Kasumi-1 (cell line): ENCODE results near the gene GALE.
"Not testable (repeated sequence)": the region's sequence is repeated elsewhere in the genome, so short reads cannot be mapped to it uniquely, and the experiment has no call there.

Source experiments
- DNase-seq, 2 experiments: peaks; one replicate each; lab custom pipeline; 2025; lab: John Stamatoyannopoulos, UW

GALE gene

GRCh38 chr1:23800400-23801337 lies at the start of gene GALE:
GALE (minus strand) TSS chr1:23800754; CDS start chr1:23799007, 1,747 bp downstream.
- DNase-seq: peak; percentile 81 to 93

GRCh38 chr1:23848673-23849616 lies 48.4 kb upstream of the GALE start:
- no peak for DNase-seq

- not testable (repeated sequence) for DNase-seq
Observed at GRCh38 chr1:23847482-23848095, 47.0 kb upstream of the GALE start.

GRCh38 chr1:23845163-23845562 lies 44.6 kb upstream of the GALE start:
- DNase-seq: no peak

GRCh38 chr1:23843644-23844043 lies 43.1 kb upstream of the GALE start:
- DNase-seq: no peak

GRCh38 chr1:23838401-23838866 lies 37.9 kb upstream of the GALE start:
- DNase-seq: peak; percentile 66 to 67

- DNase-seq: no peak
Observed at GRCh38 chr1:23837908-23838307, 37.4 kb upstream of the GALE start.

- DNase-seq: peak in 1 of 2 experiments; percentile 1
Observed at GRCh38 chr1:23836037-23836436, 35.5 kb upstream of the GALE start.

GRCh38 chr1:23834156-23834555 lies 33.6 kb upstream of the GALE start:
- DNase-seq: not testable (repeated sequence)

- DNase-seq: no peak
Observed at GRCh38 chr1:23827717-23828116, 27.2 kb upstream of the GALE start.

GRCh38 chr1:23826590-23826989 lies 26.0 kb upstream of the GALE start:
- DNase-seq: not testable (repeated sequence)

GRCh38 chr1:23825762-23826522 lies 25.4 kb upstream of the GALE start:
- no peak for DNase-seq

GRCh38 chr1:23825076-23825761 lies 24.7 kb upstream of the GALE start, which contains the start of gene HMGCL:
HMGCL (minus strand) TSS chr1:23825429; CDS start chr1:23825415, 14 bp downstream.
- DNase-seq: peak; percentile 78 to 91

GRCh38 chr1:23824711-23825075 lies 24.1 kb upstream of the GALE start:
- DNase-seq: no peak

- no peak for DNase-seq
Observed at GRCh38 chr1:23823767-23824166, 23.2 kb upstream of the GALE start.

GRCh38 chr1:23817633-23818032 lies 17.1 kb upstream of the GALE start:
- DNase-seq: no peak

GRCh38 chr1:23816906-23817305 lies 16.4 kb upstream of the GALE start:
- peak; percentile 34 to 53 for DNase-seq

- DNase-seq: no peak
Observed at GRCh38 chr1:23816361-23816760, 15.8 kb upstream of the GALE start.

- DNase-seq: no peak
Observed at GRCh38 chr1:23814016-23814415, 13.5 kb upstream of the GALE start.

GRCh38 chr1:23810818-23811540 lies 10.4 kb upstream of the GALE start:
- DNase-seq: peak; percentile 92 to 96
